A549 (cell line): ENCODE results near the gene IGF1R. TPM values are rescaled to one million over a fixed set of nuclear protein-coding genes. Genes with fewer than 3 reads are reported as not detected.
A peak's percentile ranks its signal among the peaks of the same experiment; 100 is the strongest.

ENCODE experiments used
- ATAC-seq, 2 experiments: fragments of 200-7000 bp in 1 of 2; fragments of >200 bp in 1 of 2; cut with Nextera tagmentation in 1 of 2; cut with Tn5 transposase in 1 of 2; 3 replicates each; pipeline versions ENCODE4 v1.8.0 to v1.9.1; 2018 to 2020; ENCODE audit warnings: mild to moderate bottlenecking in 1 of 2, moderate library complexity in 1 of 2
- CTCF ChIA-PET: fragments of 300-600 bp; sonication (Branson Sonifier 250); formaldehyde crosslinking; extraction: SDS; loops from one replicate; lab custom pipeline; 2021; ENCODE audit warnings: antibody characterized with exemption, inconsistent platforms; lab: Yijun Ruan, JAX
- POLR2A ChIA-PET: fragments of 350-600 bp; formaldehyde crosslinking; extraction: SDS; loops from one replicate; lab custom pipeline; 2021; ENCODE audit warnings: antibody characterized with exemption, inconsistent platforms; lab: Yijun Ruan, JAX
- DNase-seq, 2 experiments: peaks; one replicate each; pipeline versions ENCODE4 v3.0.0 to v3.0.0-alpha.2; 2011 to 2016; ENCODE audit warnings: low read depth in 1 of 2, low spot score in 1 of 2
- FAIRE-seq: peaks from 2 replicates; lab custom pipeline; 2011; peaks lifted over from hg19 to GRCh38; lab: Jason Lieb, UNC
- H3K27ac ChIP-seq, 2 experiments: fragments of >200 bp; sonication (Bioruptor Twin); formaldehyde crosslinking; 3 replicates each; pipeline ENCODE4 v1.5.1; 2016 to 2017
- H3K4me1 ChIP-seq: fragments of >200 bp; sonication (Bioruptor Twin); formaldehyde crosslinking; 3 replicates; pipeline ENCODE4 v1.6.1; 2016
- H3K4me2 ChIP-seq: fragments of >200 bp; sonication (Bioruptor Twin); formaldehyde crosslinking; 3 replicates; pipeline ENCODE4 v1.6.1; 2016
- H3K4me3 ChIP-seq: fragments of >200 bp; sonication (Bioruptor Twin); formaldehyde crosslinking; 3 replicates; pipeline ENCODE4 v1.5.1; 2016
- H3K9me3 ChIP-seq: fragments of >200 bp; sonication (Bioruptor Twin); formaldehyde crosslinking; 3 replicates; pipeline ENCODE4 v1.6.1; 2016
- BHLHE40 ChIP-seq: IDR thresholded peaks from 2 replicates; pipeline ENCODE4 v1.6.1; 2012; ENCODE audit warnings: low read depth, low read length, inconsistent platforms
- CEBPB ChIP-seq, 2 experiments: fragments of >200 bp in 1 of 2; sonication (Bioruptor Twin) in 1 of 2; formaldehyde crosslinking in 1 of 2; IDR thresholded peaks; 2 replicates each; pipeline ENCODE4 v1.6.1; 2012 to 2016
- CHD4 ChIP-seq: fragments of 200-600 bp; sonication (generic); IDR thresholded peaks from 2 replicates; pipeline ENCODE4 v1.6.1; 2016; ENCODE audit warnings: antibody characterized with exemption, mild to moderate bottlenecking, borderline replicate concordance
- EHF ChIP-seq: fragments of 250-450 bp; sonication (Bioruptor Pico); IDR thresholded peaks from 2 replicates; pipeline ENCODE4 v1.5.0; 2020; ENCODE audit warnings: mild to moderate bottlenecking
- FOSB ChIP-seq: fragments of 250-450 bp; sonication (Bioruptor Pico); IDR thresholded peaks from 2 replicates; pipeline ENCODE4 v1.5.0; 2020; ENCODE audit warnings: mild to moderate bottlenecking, moderate library complexity
- HOXB13 ChIP-seq: fragments of 250-450 bp; sonication (Bioruptor Pico); IDR thresholded peaks from 2 replicates; pipeline ENCODE4 v1.5.0; 2020; ENCODE audit warnings: low read depth, mild to moderate bottlenecking, moderate library complexity
- MAFK ChIP-seq: fragments of 450-650 bp; IDR thresholded peaks from 2 replicates; pipeline ENCODE4 v1.6.1; 2014; ENCODE audit not compliant: partially characterized antibody
- NFE2L2 ChIP-seq: fragments of 150-350 bp; conservative IDR thresholded peaks from 2 replicates; pipeline ENCODE4 v1.6.1; 2014; ENCODE audit warnings: low read length
- NR3C1 ChIP-seq: fragments of >200 bp; sonication (Bioruptor Twin); formaldehyde crosslinking; IDR thresholded peaks from 3 replicates; pipeline ENCODE4 v1.6.1; 2017
- PHF8 ChIP-seq: fragments of 200-600 bp; sonication (generic); IDR thresholded peaks from 2 replicates; pipeline ENCODE4 v1.6.1; 2016; ENCODE audit warnings: low read depth, mild to moderate bottlenecking, antibody characterized with exemption, moderate library complexity, borderline replicate concordance
- POLR2A ChIP-seq: IDR thresholded peaks from 2 replicates; pipeline ENCODE4 v1.6.1; 2012; ENCODE audit warnings: mild to moderate bottlenecking, low read length
- RARB ChIP-seq: fragments of 250-450 bp; sonication (Bioruptor Pico); IDR thresholded peaks from 2 replicates; pipeline ENCODE4 v1.8.0; 2021; ENCODE audit warnings: mild to moderate bottlenecking, moderate library complexity
- RFX5 ChIP-seq: fragments of 450-650 bp; IDR thresholded peaks from 2 replicates; pipeline ENCODE4 v1.7.1; 2014; ENCODE audit warnings: antibody characterized with exemption, mild to moderate bottlenecking, moderate library complexity
- SMC3 ChIP-seq: fragments of >200 bp; sonication (Bioruptor Twin); formaldehyde crosslinking; IDR thresholded peaks from 3 replicates; pipeline ENCODE4 v1.6.1; 2018; ENCODE audit warnings: inconsistent platforms
- TP53 ChIP-seq: fragments of 250-450 bp; sonication (Bioruptor Pico); IDR thresholded peaks from 2 replicates; pipeline ENCODE4 v1.5.0; 2021; ENCODE audit warnings: mild to moderate bottlenecking, moderate library complexity
- ZNF302 ChIP-seq: fragments of 250-450 bp; sonication (Bioruptor Pico); IDR thresholded peaks from 2 replicates; pipeline ENCODE4 v1.9.0; 2021; ENCODE audit warnings: inconsistent platforms, mild to moderate bottlenecking, moderate library complexity
- ZSCAN20 ChIP-seq: fragments of 250-450 bp; sonication (Bioruptor Pico); IDR thresholded peaks from 2 replicates; pipeline ENCODE4 v1.8.0; 2022; ENCODE audit warnings: mild to moderate bottlenecking, moderate library complexity
- WGBS: methylation state at CpG from one replicate; pipeline ENCODE4 v1.1.6; 2017; ENCODE audit errors: missing lambda C conversion rate; 5-methylcytosine and 5-hydroxymethylcytosine counted together
- polyA plus RNA-seq, 4 experiments: library from polyadenylated mRNA; depleted of rRNA in 3 of 4; stranded (reverse); fragments of >200 nt; fragmentation: RNase III in 1 of 4; extraction: RNeasy Plus Mini Kit Qiagen cat#74134 plus additional on column Dnase treatment in 1 of 4; gene quantifications; 2 replicates in 3 of 4; 3 replicates in 1 of 4; pipeline ENCODE4 v1.2.3, GENCODE V29; 2011 to 2017
- TF ChIP-seq, protein P1 (sequence below): fragments of >200 bp; sonication (Bioruptor Twin); formaldehyde crosslinking; IDR thresholded peaks from 3 replicates; pipeline ENCODE4 v1.5.1; 2016
- TF ChIP-seq, protein P2 (sequence below): fragments of 450-650 bp; IDR thresholded peaks from 2 replicates; pipeline ENCODE4 v1.6.1; 2014; ENCODE audit warnings: antibody characterized with exemption
- TF ChIP-seq, protein P3 (sequence below): fragments of 250-450 bp; sonication (Bioruptor Pico); IDR thresholded peaks from 2 replicates; pipeline ENCODE4 v1.5.0; 2020; ENCODE audit warnings: low read depth, mild to moderate bottlenecking, moderate library complexity
- TF ChIP-seq, protein P4 (sequence below): fragments of >200 bp; sonication (Bioruptor Twin); formaldehyde crosslinking; IDR thresholded peaks from 2 replicates; pipeline ENCODE4 v1.6.1; 2016
- TF ChIP-seq, protein P5 (sequence below): IDR thresholded peaks from 2 replicates; pipeline ENCODE4 v1.6.1; 2012

IGF1R gene
- polyA plus RNA-seq, 2 of the 4 experiments (the other 2 are of a cell fraction) = 42.6 to 69.5 TPM

DNA sequence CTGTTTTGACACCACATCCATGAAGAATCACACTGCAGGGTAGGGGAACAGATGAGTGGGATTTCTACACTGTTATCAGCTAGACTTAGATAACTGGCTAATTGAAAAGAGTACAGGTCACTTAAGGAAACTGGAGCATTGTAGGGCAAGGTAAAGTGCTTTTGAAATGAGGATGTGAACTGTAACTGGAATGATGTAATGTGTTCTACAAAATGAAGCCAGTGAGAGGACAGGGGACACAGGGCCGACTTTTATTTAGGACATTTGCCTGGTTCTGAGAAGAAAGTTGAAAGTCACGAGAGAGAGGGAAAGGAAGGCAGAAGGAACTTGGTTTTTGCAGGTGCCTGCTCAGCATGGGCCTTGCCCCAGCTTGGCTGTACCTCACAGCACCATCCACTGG, 50.5 kb downstream of the IGF1R start:
- CTCF ChIA-PET = interaction anchor here (0.7 to 1.4 kb wide), 2 partner anchors 10 to 11 kb away, joined by 3 read pairs; no protein-coding TSS in a partner anchor
- Histone ChIP-seq H3K27ac (no peak overlapping the region), H3K4me2 (no peak overlapping the region), H3K4me1 (peaks cover 62% of the 10 kb centered on the region), H3K4me3 (no peak overlapping the region), H3K9me3 (no peaks in the 10 kb centered on the region)
- POLR2A ChIA-PET = no interaction called here
- 94% methylated on average over 2 of the region's 2 CpGs for WGBS
- DNase-seq (no peak), FAIRE-seq (no peak), ATAC-seq (no peak)
- TF ChIP-seq CHD4 = no peak
- no peak for TF ChIP-seq EHF (CRISPR knock-in tag)
- TF ChIP-seq ZNF302 (CRISPR knock-in tag) = no peak
- no peak for TF ChIP-seq NR3C1

DNA sequence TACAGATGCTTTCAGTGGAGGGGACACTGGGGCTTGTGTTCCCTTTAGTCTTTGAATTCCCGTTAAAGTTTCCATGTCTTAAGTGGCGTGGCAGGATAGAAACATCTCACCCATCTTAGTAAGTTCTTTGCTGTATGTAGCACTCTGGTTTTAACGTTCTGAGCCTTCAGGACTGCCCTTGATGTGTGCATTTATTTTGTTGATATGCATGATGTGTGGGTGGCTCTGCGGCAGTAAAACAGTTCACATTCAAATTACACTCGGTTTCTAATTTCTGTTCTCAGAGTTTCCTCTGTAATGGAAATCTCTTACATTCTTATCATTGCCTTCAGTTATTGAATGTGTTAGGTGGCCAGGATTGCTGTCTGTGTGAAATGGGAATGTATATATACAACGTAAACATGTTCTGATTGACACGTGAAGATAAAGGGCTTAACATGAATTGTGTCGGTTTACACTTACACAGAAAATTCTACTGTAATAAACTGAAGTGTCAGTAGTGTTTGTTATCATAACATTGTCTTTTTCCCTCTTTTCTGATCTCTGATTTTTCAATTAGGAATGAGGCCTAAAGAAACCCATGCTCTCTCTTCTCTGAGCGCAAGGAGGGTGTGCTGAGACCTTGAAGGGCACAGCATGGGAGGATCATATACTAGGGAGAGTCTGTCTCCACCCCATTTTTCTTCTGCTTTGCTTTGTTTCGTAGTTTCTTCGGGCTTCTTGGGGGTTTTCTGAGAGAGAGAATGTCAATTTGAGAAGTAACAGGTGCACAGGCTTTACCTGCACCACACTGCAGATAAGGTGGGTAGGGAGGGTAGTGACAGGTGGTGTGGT, 51.5 kb downstream of the IGF1R start:
- 87% methylated on average over 11 of the region's 11 CpGs for WGBS
- Histone ChIP-seq H3K4me1 (peaks cover 58% of the 10 kb centered on the region), H3K4me3 (no peak overlapping the region), H3K9me3 (no peaks in the 10 kb centered on the region), H3K27ac (no peak overlapping the region), H3K4me2 (no peak overlapping the region)
- peak; percentile 73 for FAIRE-seq
- 0 out of 6 replicates have a peak, but pooled peaks of 1 of the 2 experiments have one; percentile 5 for ATAC-seq
- ChIA-PET POLR2A (no interaction called here), CTCF (no interaction called here)
- DNase-seq = no peak
- no peak for TF ChIP-seq POLR2A
- no peak for TF ChIP-seq RARB (CRISPR knock-in tag)
- TF ChIP-seq, protein P1, sequence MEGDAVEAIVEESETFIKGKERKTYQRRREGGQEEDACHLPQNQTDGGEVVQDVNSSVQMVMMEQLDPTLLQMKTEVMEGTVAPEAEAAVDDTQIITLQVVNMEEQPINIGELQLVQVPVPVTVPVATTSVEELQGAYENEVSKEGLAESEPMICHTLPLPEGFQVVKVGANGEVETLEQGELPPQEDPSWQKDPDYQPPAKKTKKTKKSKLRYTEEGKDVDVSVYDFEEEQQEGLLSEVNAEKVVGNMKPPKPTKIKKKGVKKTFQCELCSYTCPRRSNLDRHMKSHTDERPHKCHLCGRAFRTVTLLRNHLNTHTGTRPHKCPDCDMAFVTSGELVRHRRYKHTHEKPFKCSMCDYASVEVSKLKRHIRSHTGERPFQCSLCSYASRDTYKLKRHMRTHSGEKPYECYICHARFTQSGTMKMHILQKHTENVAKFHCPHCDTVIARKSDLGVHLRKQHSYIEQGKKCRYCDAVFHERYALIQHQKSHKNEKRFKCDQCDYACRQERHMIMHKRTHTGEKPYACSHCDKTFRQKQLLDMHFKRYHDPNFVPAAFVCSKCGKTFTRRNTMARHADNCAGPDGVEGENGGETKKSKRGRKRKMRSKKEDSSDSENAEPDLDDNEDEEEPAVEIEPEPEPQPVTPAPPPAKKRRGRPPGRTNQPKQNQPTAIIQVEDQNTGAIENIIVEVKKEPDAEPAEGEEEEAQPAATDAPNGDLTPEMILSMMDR = no peak
- TF ChIP-seq, protein P2, sequence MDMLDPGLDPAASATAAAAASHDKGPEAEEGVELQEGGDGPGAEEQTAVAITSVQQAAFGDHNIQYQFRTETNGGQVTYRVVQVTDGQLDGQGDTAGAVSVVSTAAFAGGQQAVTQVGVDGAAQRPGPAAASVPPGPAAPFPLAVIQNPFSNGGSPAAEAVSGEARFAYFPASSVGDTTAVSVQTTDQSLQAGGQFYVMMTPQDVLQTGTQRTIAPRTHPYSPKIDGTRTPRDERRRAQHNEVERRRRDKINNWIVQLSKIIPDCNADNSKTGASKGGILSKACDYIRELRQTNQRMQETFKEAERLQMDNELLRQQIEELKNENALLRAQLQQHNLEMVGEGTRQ = no peak
- TF ChIP-seq SMC3 = no peak
- TF ChIP-seq RFX5 = no peak
- no peak for TF ChIP-seq MAFK
- no peak for TF ChIP-seq PHF8
- no peak for TF ChIP-seq FOSB (CRISPR knock-in tag)
- TF ChIP-seq NFE2L2 = no peak
- TF ChIP-seq TP53 = no peak
- TF ChIP-seq BHLHE40 = no peak
- TF ChIP-seq CEBPB (IDR thresholded peaks at IDR 0.05) = no peak
- TF ChIP-seq, protein P3, sequence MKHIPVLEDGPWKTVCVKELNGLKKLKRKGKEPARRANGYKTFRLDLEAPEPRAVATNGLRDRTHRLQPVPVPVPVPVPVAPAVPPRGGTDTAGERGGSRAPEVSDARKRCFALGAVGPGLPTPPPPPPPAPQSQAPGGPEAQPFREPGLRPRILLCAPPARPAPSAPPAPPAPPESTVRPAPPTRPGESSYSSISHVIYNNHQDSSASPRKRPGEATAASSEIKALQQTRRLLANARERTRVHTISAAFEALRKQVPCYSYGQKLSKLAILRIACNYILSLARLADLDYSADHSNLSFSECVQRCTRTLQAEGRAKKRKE (CRISPR knock-in tag) = no peak
- no peak for TF ChIP-seq ZSCAN20 (CRISPR knock-in tag)
- TF ChIP-seq, protein P4, sequence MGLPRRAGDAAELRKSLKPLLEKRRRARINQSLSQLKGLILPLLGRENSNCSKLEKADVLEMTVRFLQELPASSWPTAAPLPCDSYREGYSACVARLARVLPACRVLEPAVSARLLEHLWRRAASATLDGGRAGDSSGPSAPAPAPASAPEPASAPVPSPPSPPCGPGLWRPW = no peak
- TF ChIP-seq, protein P5, sequence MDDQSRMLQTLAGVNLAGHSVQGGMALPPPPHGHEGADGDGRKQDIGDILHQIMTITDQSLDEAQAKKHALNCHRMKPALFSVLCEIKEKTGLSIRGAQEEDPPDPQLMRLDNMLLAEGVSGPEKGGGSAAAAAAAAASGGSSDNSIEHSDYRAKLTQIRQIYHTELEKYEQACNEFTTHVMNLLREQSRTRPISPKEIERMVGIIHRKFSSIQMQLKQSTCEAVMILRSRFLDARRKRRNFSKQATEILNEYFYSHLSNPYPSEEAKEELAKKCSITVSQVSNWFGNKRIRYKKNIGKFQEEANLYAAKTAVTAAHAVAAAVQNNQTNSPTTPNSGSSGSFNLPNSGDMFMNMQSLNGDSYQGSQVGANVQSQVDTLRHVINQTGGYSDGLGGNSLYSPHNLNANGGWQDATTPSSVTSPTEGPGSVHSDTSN = no peak
- TF ChIP-seq HOXB13 = no peak
- no peak for TF ChIP-seq EHF (CRISPR knock-in tag)
